ENCODE data around the gene PON3. TPM values are rescaled to one million over a fixed set of nuclear protein-coding genes. Genes with fewer than 3 reads are reported as not detected.

Gene PON3
- total and polyA plus RNA-seq, 2 of the 13 experiments (the other 11 are each of a cell fraction or from before 2014, with no cell fraction given): 23.6 to 37.8 TPM

DNA sequence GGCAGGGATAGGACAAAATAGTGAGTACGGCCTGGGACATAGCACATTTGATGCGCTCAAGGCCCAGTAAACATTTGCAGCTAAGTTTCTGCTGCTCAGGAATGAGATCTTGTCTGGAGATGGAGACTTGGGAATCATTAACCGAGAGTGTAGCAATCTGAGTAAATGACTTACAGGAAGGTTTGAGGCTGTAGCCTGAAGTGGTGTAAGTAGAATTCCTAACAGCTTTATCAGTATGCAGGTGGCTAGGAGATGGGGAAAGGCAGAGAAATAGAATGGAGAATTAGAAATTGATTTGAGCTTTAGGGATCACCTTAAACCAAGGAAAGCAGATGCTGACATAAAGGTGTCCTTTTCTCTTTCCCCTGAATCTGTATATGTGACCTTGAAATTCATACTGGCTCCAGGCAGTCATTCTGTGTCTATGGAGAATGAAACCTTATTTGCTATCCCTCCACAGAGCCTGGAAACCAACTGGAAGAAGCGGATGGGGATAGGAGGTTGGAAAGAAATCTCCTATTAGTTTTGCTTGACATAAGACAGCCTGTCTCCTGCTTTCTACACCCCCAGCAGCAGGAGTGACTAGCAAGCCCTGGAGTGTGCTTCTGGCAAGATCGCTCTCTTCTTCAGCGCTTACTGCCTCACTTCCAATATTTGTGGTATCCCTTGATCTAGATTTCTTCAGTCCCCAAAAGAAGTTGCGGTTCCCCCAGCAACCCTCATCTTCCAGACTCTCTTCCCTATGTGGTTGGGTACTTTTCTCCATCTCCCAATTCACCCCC is 45.1 kb upstream of the PON3 start (continued):
- TF ChIP-seq POGK (CRISPR knock-in tag; conservative IDR thresholded peaks at IDR 0.05) (no peak; the same call in 1 of the 2 replicates), CENPT (CRISPR knock-in tag; IDR thresholded peaks at IDR 0.05; ENCODE audit: low read depth) (no peak), TRIM24 (CRISPR knock-in tag; IDR thresholded peaks at IDR 0.05) (no peak), RELA (CRISPR knock-in tag; IDR thresholded peaks at IDR 0.05) (0 out of 2 replicates have a peak, but pooled peaks have one; percentile 9), NR1H2 (CRISPR knock-in tag; IDR thresholded peaks at IDR 0.05; ENCODE audit: borderline replicate concordance, low read depth) (no peak), ZNF234 (CRISPR knock-in tag; conservative IDR thresholded peaks at IDR 0.05) (no peak), NCOA5 (CRISPR knock-in tag; IDR thresholded peaks at IDR 0.05) (no peak), TAF1 (CRISPR knock-in tag; IDR thresholded peaks at IDR 0.05) (peak; percentile 55; the same call in 1 of the 2 replicates), ZNF597 (CRISPR knock-in tag; IDR thresholded peaks at IDR 0.05) (no peak), ZBTB20 (CRISPR knock-in tag; IDR thresholded peaks at IDR 0.05; ENCODE audit: borderline replicate concordance, low read depth) (0 out of 2 replicates have a peak, but pooled peaks have one; percentile 33), ELF4 (CRISPR knock-in tag; IDR thresholded peaks at IDR 0.05; ENCODE audit: borderline replicate concordance) (no peak), CENPX (CRISPR knock-in tag; IDR thresholded peaks at IDR 0.05) (no peak), POLR2AphosphoS2 (IDR thresholded peaks at IDR 0.05; ENCODE audit: low read depth, low read length) (no peak), CBX2 (IDR thresholded peaks at IDR 0.05; ENCODE audit: low read depth, low read length) (no peak), CBX2 (CRISPR knock-in tag; IDR thresholded peaks at IDR 0.05; ENCODE audit: low read depth) (no peak), ZNF510 (CRISPR knock-in tag; IDR thresholded peaks at IDR 0.05; ENCODE audit: low read depth) (no peak), ZNF501 (CRISPR knock-in tag; IDR thresholded peaks at IDR 0.05) (no peak), ZBTB2 (CRISPR knock-in tag; IDR thresholded peaks at IDR 0.05; ENCODE audit: low read depth) (no peak), FOXK1 (CRISPR knock-in tag; IDR thresholded peaks at IDR 0.05; ENCODE audit: borderline replicate concordance, low read depth) (peak; percentile 37; the same call in 1 of the 2 replicates), ZNF737 (CRISPR knock-in tag; IDR thresholded peaks at IDR 0.05; ENCODE audit: borderline replicate concordance) (no peak), MTA1 (CRISPR knock-in tag; IDR thresholded peaks at IDR 0.05; ENCODE audit: borderline replicate concordance) (no peak)
- TF ChIP-seq, protein P1, sequence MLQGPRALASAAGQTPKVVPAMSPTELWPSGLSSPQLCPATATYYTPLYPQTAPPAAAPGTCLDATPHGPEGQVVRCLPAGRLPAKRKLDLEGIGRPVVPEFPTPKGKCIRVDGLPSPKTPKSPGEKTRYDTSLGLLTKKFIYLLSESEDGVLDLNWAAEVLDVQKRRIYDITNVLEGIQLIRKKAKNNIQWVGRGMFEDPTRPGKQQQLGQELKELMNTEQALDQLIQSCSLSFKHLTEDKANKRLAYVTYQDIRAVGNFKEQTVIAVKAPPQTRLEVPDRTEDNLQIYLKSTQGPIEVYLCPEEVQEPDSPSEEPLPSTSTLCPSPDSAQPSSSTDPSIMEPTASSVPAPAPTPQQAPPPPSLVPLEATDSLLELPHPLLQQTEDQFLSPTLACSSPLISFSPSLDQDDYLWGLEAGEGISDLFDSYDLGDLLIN (CRISPR knock-in tag; IDR thresholded peaks at IDR 0.05; ENCODE audit: borderline replicate concordance): no peak
- TF ChIP-seq, protein P2, sequence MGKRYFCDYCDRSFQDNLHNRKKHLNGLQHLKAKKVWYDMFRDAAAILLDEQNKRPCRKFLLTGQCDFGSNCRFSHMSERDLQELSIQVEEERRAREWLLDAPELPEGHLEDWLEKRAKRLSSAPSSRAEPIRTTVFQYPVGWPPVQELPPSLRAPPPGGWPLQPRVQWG (CRISPR knock-in tag; IDR thresholded peaks at IDR 0.05; ENCODE audit: borderline replicate concordance, low read depth): no peak

Data from HepG2 (cell line).